Activated CD4-positive, alpha-beta T cell treated with anti-CD3 and anti-CD28 coated beads, Interleukin-2, amount 10 ng/mL, durations not matched to agents 7 days and 5 days (primary cell): ENCODE measurements around the gene SHISA9. TPM values are rescaled to one million over a fixed set of nuclear protein-coding genes. Genes with fewer than 3 reads are reported as not detected.
"Not testable (repeated sequence)": the region's sequence is repeated elsewhere in the genome, so short reads cannot be mapped to it uniquely, and the experiment has no call there.

Experiments
- CTCF ChIA-PET: fragments of 350-600 bp; sonication (Branson Sonifier 250); formaldehyde crosslinking; loops from one replicate; lab custom pipeline; 2021; ENCODE audit warnings: antibody characterized with exemption; lab: Charles Lee
- POLR2A ChIA-PET: fragments of 350-600 bp; sonication (Branson Sonifier 250); formaldehyde crosslinking; loops from one replicate; lab custom pipeline; 2021; ENCODE audit warnings: antibody characterized with exemption; lab: Charles Lee
- DNase-seq: peaks from one replicate; pipeline ENCODE4 v3.0.0-alpha.2; 2020
- H3K27ac Mint-ChIP-seq: one replicate; pipeline ENCODE4 v1.8.0; 2021; ENCODE audit warnings: mild to moderate bottlenecking, moderate library complexity, mixed read lengths
- H3K27me3 Mint-ChIP-seq: one replicate; pipeline ENCODE4 v1.8.0; 2021; ENCODE audit warnings: mixed read lengths
- H3K36me3 Mint-ChIP-seq: one replicate; pipeline ENCODE4 v1.8.0; 2021; ENCODE audit warnings: low read depth, mixed read lengths
- H3K4me1 Mint-ChIP-seq: one replicate; pipeline ENCODE4 v1.8.0; 2021; ENCODE audit warnings: mixed read lengths
- H3K4me3 Mint-ChIP-seq: one replicate; pipeline ENCODE4 v1.8.0; 2021; ENCODE audit warnings: mild to moderate bottlenecking, moderate library complexity, mixed read lengths
- H3K9me3 Mint-ChIP-seq: one replicate; pipeline ENCODE4 v1.8.0; 2021; ENCODE audit warnings: mixed read lengths
- total RNA-seq, 2 experiments: library from RNA; stranded (reverse); gene quantifications; one replicate each; pipeline ENCODE4 v1.2.3, GENCODE V29; 2021

SHISA9 gene
- under 1 TPM in 1 of 2 experiments, not detected in 1; 0.04 TPM for total RNA-seq

DNA sequence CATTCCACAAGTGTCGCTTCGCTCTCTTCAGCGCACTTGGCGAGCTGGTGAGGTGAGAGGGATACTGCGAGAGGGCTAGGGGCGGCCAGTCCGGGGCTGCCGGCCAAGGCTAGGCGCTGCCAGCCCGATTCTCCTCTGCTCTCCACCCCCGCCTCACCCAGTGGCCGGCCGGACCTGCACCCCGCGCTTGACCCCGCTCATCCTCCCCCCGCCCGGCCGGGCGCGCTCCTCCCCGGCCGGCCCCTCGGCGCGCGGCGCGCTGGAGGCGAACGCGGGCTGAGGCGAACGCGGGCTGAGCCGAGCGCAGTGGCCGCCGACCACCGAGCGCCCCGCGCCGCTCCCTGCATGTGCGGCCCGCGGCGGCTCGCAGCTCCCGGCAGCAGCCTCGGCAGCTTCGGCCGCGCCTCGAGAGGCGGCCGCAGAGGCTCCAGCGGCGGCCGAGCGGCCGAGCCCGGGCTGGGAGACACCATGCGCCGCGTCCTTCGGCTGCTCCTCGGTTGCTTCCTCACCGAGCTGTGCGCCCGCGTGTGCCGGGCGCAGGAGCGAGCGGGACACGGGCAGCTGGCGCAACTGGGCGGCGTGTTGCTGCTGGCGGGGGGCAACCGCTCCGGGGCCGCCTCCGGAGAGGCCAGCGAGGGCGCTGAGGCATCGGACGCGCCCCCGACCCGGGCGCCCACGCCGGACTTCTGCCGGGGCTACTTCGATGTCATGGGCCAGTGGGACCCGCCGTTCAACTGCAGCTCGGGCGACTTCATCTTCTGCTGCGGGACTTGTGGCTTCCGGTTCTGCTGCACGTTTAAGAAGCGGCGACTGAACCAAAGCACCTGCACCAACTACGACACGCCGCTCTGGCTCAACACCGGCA is at the start of gene SHISA9:
Gene SHISA9, plus strand, starts transcription at position 2 of the 865 bp plus-strand sequence.
- Mint-ChIP-seq H3K9me3 (no peaks in the 10 kb centered on the region), H3K27me3 (peaks cover 67% of the 10 kb centered on the region), H3K36me3 (no peaks in the 10 kb centered on the region), H3K4me1 (peaks cover 9% of the 10 kb centered on the region), H3K4me3 (no peak within 1 kb of the TSS), H3K27ac (peak within 1 kb of the TSS; percentile 57)
- DNase-seq = peak; percentile 12
- ChIA-PET POLR2A (interaction anchor here (0.7 kb wide), 1 partner anchor 13 kb away, joined by 5 read pairs; no protein-coding TSS in a partner anchor), CTCF (no interaction called here)

DNA sequence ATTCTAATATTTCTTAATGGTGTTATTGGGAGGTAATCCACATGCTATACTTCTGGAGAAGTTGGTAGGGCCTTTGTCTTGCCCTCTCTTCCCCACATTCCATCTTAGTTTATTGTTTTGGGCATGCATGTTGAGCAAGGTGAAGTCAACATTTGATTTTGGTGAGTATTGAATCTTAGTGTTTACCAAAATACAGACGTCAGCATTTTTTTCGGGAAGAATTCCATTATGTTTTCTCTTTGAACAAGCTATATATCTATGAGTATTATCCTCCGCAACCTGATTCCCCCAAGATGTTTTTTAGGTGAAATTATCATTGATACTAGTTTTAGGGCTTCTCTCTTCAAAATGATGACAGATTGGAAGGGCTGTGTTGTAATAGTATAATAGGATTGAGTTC is 47.4 kb upstream of the SHISA9 start:
- no peaks in the 10 kb centered on the region for H3K36me3 Mint-ChIP-seq
- no peak overlapping the region for H3K4me3 Mint-ChIP-seq
- H3K27ac Mint-ChIP-seq = no peak overlapping the region
- no peak for DNase-seq
- H3K4me1 Mint-ChIP-seq = no peaks in the 10 kb centered on the region
- H3K27me3 Mint-ChIP-seq = peaks cover 9% of the 10 kb centered on the region
- CTCF ChIA-PET = interaction anchor here (0.7 kb wide), 1 partner anchor 591 kb away, joined by 3 read pairs; no protein-coding TSS in a partner anchor
- POLR2A ChIA-PET = no interaction called here
- peaks cover 5% of the 10 kb centered on the region for H3K9me3 Mint-ChIP-seq

DNA sequence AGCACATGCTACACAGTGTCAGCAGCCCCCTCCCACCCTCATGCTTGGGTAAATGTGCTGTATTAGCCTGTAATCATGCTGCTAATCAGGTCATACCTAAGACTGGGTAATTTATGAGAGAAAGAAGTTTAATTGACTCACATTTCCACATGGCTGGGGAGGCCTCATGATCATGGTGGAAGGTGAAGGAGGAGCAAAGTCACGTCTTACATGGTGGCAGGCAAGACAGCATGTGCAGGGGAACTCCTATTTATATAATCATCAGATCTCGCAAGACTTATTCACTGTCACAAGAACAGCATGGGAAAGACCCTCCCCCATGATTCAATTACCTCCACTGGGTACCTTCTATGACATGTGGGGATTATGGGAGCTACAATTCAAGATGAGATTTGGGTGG is 44.0 kb upstream of the SHISA9 start:
- DNase-seq, CTCF ChIA-PET, H3K27me3 Mint-ChIP-seq, H3K9me3 Mint-ChIP-seq, H3K27ac Mint-ChIP-seq, POLR2A ChIA-PET, H3K4me1 Mint-ChIP-seq, H3K36me3 Mint-ChIP-seq, H3K4me3 Mint-ChIP-seq: not testable (repeated sequence)

DNA sequence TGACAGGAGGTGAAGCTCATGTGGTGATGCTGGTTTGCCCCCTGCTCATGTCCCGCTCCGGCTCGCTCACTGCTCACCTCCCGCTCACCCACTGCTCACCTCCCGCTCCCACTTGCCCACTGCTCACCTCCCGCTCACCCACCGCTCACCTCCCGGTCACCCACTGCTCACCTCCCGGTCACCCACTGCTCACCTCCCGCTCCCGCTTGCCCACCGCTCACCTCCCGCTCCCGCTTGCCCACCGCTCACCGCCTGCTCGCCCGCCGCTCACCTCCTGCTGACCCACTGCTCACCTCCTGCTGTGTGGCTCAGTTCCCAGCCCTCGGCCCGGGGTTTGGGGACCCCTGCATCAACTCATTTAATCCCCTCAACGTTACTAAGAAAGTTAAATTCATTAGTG is 39.1 kb upstream of the SHISA9 start:
- no peaks in the 10 kb centered on the region for H3K4me1 Mint-ChIP-seq
- no peaks in the 10 kb centered on the region for H3K36me3 Mint-ChIP-seq
- H3K9me3 Mint-ChIP-seq = no peaks in the 10 kb centered on the region
- no peak for DNase-seq
- no peak overlapping the region for H3K4me3 Mint-ChIP-seq
- CTCF ChIA-PET = no interaction called here
- H3K27ac Mint-ChIP-seq = no peak overlapping the region
- POLR2A ChIA-PET = no interaction called here
- H3K27me3 Mint-ChIP-seq = no peaks in the 10 kb centered on the region

DNA sequence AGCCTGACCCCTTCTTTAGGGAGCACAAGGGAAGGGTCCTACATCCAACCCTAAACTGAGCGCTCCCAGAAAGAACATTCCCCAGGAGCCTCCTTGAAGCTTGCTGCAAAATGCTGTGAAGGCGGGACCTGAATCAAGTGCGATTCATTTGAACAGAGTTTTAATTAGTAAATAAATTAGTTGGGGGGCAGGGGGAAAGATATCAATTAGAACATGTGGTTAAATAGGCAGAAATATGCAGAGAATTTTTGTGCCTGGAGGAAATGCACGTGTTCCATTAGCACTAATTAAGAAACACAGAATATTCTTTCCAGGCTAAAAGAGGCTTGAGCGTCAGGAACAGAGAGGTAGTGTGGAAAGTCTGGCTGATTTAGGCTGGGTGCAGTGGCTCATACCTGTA is 38.5 kb upstream of the SHISA9 start:
- Mint-ChIP-seq H3K9me3 (no peaks in the 10 kb centered on the region), H3K4me1 (no peaks in the 10 kb centered on the region), H3K27ac (no peak overlapping the region), H3K27me3 (no peaks in the 10 kb centered on the region), H3K36me3 (no peaks in the 10 kb centered on the region), H3K4me3 (no peak overlapping the region)
- DNase-seq = no peak
- POLR2A ChIA-PET = no interaction called here
- CTCF ChIA-PET = no interaction called here

DNA sequence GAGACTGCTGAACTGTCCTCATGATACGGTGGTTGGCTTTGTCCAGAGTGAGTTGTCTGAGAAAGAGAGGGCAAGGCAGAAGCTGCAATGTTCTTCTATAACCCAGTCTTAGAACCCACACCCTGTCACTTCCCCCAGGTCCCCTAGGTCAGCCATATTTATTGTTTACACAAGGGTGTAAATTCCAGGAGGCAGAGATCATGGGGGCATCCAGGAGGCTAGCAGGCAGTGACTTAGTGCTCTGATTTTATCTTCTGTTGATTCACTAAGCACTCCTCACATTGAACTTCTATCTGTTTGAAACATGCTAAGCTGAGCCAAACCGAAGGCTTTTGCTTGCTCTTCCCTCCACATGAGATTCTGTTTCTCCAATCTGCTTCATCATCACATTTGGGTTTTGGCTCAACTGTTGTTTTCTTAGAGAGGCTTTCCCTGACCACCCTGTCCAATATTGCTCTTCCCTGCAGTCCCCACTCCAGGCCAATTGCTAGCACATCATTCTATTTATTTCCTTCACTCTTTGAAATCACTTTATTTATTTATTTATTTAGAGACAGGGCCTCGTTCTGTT is 34.3 kb upstream of the SHISA9 start:
- Mint-ChIP-seq H3K9me3 (no peaks in the 10 kb centered on the region), H3K4me3 (no peak overlapping the region), H3K36me3 (no peaks in the 10 kb centered on the region), H3K4me1 (no peaks in the 10 kb centered on the region), H3K27me3 (no peaks in the 10 kb centered on the region), H3K27ac (no peak overlapping the region)
- POLR2A ChIA-PET = no interaction called here
- CTCF ChIA-PET = no interaction called here
- DNase-seq = no peak

DNA sequence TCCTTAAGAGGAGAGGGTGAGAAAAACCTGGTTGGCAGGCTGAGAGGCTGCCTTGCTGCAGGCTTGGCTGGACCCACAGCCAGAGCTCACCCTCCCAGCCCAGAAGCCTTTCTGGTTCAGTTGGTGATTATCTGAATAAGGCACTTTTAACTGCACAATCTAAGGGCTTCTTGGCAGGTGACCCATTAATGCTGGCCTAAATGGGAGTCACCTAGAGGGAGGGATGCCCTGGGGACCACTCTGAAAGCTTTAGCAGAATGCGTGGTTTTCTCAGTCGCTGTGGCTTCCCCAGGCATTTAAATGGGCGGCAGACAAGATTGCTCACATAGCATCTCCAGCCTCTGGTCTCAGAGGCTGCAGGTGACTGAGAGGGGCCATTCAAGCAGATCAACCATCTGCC is 33.2 kb upstream of the SHISA9 start:
- Mint-ChIP-seq H3K27me3 (no peaks in the 10 kb centered on the region), H3K4me3 (no peak overlapping the region), H3K27ac (no peak overlapping the region), H3K9me3 (no peaks in the 10 kb centered on the region), H3K4me1 (no peaks in the 10 kb centered on the region), H3K36me3 (no peaks in the 10 kb centered on the region)
- ChIA-PET POLR2A (no interaction called here), CTCF (no interaction called here)
- DNase-seq = no peak

DNA sequence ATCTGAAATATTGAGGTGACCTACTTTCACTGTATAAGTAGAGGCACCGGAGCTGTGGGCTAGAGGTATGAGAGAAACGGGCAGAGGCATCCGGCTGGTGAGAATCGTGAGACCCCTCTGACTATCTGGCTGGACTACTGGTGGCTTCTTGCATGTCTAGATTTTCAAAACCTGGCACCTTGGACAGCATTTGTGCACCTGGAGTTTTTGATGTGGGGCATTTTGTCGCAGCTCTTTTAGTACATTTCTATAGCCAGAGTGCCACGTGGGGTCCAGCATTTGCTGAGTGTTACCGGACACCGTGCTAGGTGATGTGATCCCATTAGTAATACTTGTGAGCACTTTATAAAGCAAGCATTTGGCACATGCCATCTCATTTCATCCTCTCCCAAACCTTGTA is 32.6 kb upstream of the SHISA9 start:
- Mint-ChIP-seq H3K9me3 (no peaks in the 10 kb centered on the region), H3K27ac (no peak overlapping the region), H3K4me1 (no peaks in the 10 kb centered on the region), H3K4me3 (no peak overlapping the region), H3K36me3 (no peaks in the 10 kb centered on the region), H3K27me3 (no peaks in the 10 kb centered on the region)
- DNase-seq = no peak
- POLR2A ChIA-PET = no interaction called here
- CTCF ChIA-PET = no interaction called here

DNA sequence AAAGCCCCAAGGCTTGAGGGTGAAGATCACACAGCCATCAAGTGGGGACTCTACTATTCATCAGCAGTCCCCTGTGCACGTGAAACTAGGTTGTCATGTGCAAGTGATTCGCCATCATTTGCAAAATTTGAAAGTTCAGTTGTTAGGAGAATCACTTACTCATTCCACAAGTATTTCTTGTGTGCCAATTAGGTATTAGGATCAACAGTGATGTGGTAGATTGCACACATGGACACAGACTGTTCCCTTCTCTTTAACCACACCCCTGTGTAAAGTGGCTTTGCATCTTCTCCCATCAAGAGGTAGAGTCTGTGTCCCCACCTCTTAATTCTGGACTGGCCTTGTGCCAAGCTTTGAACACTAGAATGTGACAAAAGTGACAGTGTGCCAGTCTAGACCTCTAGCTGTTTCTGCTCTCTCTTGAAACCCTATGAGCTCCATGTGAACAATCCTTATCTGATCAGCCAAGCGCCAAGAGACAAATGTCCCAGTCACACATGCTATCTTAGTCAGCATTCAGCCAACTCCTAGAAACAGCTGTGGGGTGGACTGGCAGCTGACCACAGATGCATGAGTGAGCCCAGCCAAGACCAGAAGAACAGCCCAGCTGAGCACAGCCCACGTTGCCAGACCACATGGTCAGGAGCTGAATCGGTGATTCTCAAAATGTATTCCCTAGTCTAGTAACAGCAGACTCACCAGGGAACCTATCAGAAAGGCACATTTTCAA is 31.5 kb upstream of the SHISA9 start:
- ChIA-PET POLR2A (no interaction called here), CTCF (no interaction called here)
- DNase-seq = no peak
- H3K27me3 Mint-ChIP-seq = no peaks in the 10 kb centered on the region
- H3K4me3 Mint-ChIP-seq = no peak overlapping the region
- no peaks in the 10 kb centered on the region for H3K9me3 Mint-ChIP-seq
- no peaks in the 10 kb centered on the region for H3K36me3 Mint-ChIP-seq
- H3K27ac Mint-ChIP-seq = no peak overlapping the region
- no peaks in the 10 kb centered on the region for H3K4me1 Mint-ChIP-seq

DNA sequence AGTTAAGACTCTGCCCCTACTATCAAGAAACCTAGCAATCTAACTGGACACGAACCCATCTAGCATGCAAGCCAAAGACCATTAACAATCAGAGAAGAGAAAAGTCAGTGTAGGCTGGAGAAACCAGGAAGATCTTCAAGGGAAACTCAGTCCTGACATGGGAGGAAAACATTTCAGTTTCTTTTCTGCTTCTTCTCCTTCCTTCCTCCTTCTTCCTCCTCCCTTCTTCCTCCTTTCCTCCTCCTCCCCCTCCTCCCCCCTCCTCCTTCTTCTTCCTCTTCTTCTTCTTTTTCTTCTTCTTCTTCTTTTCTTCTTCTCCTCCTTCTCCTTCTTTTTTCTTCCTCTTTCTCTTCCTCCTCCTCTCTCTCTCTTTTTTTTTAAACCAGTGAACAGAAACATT is 29.6 kb upstream of the SHISA9 start:
- no peaks in the 10 kb centered on the region for H3K9me3 Mint-ChIP-seq
- H3K4me3 Mint-ChIP-seq = no peak overlapping the region
- H3K27me3 Mint-ChIP-seq = peaks cover 3% of the 10 kb centered on the region
- DNase-seq = no peak
- CTCF ChIA-PET = no interaction called here
- no peaks in the 10 kb centered on the region for H3K36me3 Mint-ChIP-seq
- POLR2A ChIA-PET = no interaction called here
- H3K27ac Mint-ChIP-seq = no peak overlapping the region
- no peaks in the 10 kb centered on the region for H3K4me1 Mint-ChIP-seq

DNA sequence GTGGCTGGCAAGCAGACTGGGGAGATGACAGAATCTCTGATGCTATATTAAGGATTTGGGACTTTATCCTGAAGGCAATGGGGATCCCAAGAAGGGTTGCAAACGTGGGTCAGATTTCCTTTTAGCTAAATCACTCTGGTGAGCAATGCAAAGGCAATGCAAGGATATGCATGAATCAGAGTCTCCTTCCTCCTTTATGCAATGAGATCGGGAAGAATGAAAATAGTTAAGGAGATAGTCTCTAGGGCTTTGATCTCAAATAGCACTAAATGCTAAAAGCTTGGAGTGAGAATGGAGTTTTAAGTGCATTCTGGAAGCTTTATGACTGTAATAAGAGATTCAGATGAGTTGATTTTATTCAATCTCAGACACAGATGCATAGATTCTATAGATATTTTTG is 27.2 kb upstream of the SHISA9 start:
- ChIA-PET CTCF (no interaction called here), POLR2A (no interaction called here)
- no peaks in the 10 kb centered on the region for H3K9me3 Mint-ChIP-seq

DNA sequence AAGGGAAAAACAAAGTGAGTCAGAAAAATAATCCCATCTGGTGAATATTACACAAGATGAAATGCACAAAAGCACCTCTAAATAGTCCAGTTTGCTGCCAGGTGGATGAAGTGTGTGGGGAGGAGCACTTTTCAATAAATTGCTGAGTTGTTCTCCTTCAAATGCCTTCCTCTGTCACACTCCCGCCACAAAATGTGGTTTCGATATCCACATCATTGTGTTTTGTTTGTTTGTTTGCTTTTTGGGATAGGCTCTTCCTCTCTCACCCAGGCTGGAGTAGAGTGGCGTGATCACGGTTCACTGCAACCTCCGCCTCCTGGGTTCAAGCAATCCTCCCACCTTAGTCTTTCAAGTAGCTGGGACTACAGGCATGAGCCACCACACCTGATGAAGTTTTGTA is 24.6 kb upstream of the SHISA9 start:
- ChIA-PET CTCF (no interaction called here), POLR2A (no interaction called here)
- no peak for DNase-seq
- Mint-ChIP-seq H3K4me3 (no peak overlapping the region), H3K27me3 (peaks cover 6% of the 10 kb centered on the region), H3K27ac (no peak overlapping the region), H3K4me1 (no peaks in the 10 kb centered on the region), H3K36me3 (no peaks in the 10 kb centered on the region), H3K9me3 (peaks cover 2% of the 10 kb centered on the region)

More for the DNA sequence above, 27.2 kb upstream of the SHISA9 start:
- Mint-ChIP-seq H3K27ac (no peak overlapping the region), H3K36me3 (no peaks in the 10 kb centered on the region), H3K4me1 (no peaks in the 10 kb centered on the region), H3K27me3 (peaks cover 3% of the 10 kb centered on the region), H3K4me3 (no peak overlapping the region)
- DNase-seq = no peak

DNA sequence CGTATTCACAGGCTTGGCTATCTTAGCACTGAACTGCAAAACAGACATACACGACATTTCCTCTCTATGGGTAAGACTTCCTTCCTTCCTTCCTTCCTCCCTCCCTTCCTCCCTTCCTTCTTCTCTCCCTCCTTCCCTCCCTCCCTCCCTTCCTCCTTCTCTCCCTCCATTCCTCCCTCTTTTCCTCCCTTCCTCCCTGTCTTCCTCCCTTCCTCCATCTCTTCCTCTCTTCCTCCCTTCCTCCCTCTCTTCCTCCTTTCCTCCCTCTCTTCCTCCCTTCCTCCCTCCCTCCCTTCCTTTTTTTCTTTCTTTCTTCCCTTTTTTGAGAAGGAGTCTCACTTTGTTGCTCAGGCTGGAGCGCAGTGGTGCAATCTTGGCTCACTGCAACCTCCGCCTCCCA is 22.4 kb upstream of the SHISA9 start:
- Mint-ChIP-seq H3K9me3 (peaks cover 2% of the 10 kb centered on the region), H3K36me3 (no peaks in the 10 kb centered on the region), H3K4me3 (no peak overlapping the region), H3K27ac (no peak overlapping the region), H3K4me1 (no peaks in the 10 kb centered on the region), H3K27me3 (peaks cover 6% of the 10 kb centered on the region)
- no peak for DNase-seq
- POLR2A ChIA-PET = no interaction called here
- CTCF ChIA-PET = no interaction called here
